ENCODE data around the gene TPRG1.

- no peak for TF ChIP-seq CTCF (IDR thresholded peaks at IDR 0.05 in 2 of 3, conservative IDR thresholded peaks at IDR 0.05 in 1 of 3; ENCODE audit: insufficient read depth in 2 of 3, low read depth in 1 of 3, low read length in 3 of 3)
- TF ChIP-seq MAFG (tag; conservative IDR thresholded peaks at IDR 0.05), result no peak
- no peak for TF ChIP-seq SIN3A (IDR thresholded peaks at IDR 0.05; ENCODE audit: borderline replicate concordance in 2 of 2, control insufficient read depth in 1 of 2, low read depth in 2 of 2, low read length in 2 of 2)
- no peak for TF ChIP-seq PCBP1 (IDR thresholded peaks at IDR 0.05; ENCODE audit: low read depth, low read length, poor library complexity, severe bottlenecking)
- TF ChIP-seq HMGN3 (IDR thresholded peaks at IDR 0.05; ENCODE audit: borderline replicate concordance, extremely low read depth, insufficient read length, low read depth, low read length), result no peak
- no peak for TF ChIP-seq JUNB (CRISPR knock-in tag; conservative IDR thresholded peaks at IDR 0.05)
- no peak for TF ChIP-seq TFAP4 (CRISPR knock-in tag; IDR thresholded peaks at IDR 0.05; ENCODE audit: borderline replicate concordance)
- no peak for TF ChIP-seq HIVEP1 (CRISPR knock-in tag; IDR thresholded peaks at IDR 0.05)
- TF ChIP-seq ZHX1 (conservative IDR thresholded peaks at IDR 0.05; ENCODE audit: low read length), result no peak
- no peak for TF ChIP-seq GABPA (tag; conservative IDR thresholded peaks at IDR 0.05; ENCODE audit: low read depth)
- no peak for TF ChIP-seq MED1 (CRISPR knock-in tag; IDR thresholded peaks at IDR 0.05; ENCODE audit: borderline replicate concordance)
Measured at GRCh38 chr3:189320511-189320910, 148.7 kb downstream of the TPRG1 start.

All from K562 (cell line).